DMS79 (cell line): ENCODE data around the gene RREB1.

ENCODE experiments used
- DNase-seq: peaks from one replicate; lab custom pipeline; 2025; lab: John Stamatoyannopoulos, UW

Gene RREB1

GRCh38 chr6:7195339-7196018, 87.7 kb downstream of the RREB1 start:
- no peak for DNase-seq

- DNase-seq: no peak
Observed at GRCh38 chr6:7196019-7196402, 88.2 kb downstream of the RREB1 start.

DNA sequence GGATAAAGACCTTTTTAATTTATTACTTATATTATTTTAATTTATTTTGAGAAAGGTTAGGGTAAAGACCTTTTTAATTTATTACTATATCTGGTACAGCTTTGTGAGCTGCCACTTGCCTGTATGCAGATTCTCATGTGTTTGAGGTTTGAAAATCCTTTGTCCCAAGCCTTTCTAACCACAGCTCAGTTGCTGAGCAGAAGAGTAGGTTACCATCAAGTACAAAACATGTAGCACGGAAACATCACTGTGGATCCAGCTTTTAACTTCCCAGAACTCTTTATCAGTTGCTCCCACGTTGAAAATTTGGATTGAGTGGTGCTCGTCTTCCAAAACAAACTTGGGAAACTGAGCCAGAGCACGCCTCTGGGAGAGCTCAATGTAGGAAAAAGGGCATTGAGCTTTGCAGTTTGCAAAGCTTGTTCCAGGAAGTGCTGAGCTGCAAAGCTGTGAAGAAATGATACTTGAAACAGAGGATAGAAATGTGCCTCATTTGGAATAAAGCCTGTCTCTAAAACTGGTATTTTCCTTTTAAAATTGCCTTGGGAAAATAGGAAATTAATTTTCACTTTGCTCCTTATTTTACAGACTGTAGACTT, 89.0 kb downstream of the RREB1 start:
- DNase-seq: no peak

DNA sequence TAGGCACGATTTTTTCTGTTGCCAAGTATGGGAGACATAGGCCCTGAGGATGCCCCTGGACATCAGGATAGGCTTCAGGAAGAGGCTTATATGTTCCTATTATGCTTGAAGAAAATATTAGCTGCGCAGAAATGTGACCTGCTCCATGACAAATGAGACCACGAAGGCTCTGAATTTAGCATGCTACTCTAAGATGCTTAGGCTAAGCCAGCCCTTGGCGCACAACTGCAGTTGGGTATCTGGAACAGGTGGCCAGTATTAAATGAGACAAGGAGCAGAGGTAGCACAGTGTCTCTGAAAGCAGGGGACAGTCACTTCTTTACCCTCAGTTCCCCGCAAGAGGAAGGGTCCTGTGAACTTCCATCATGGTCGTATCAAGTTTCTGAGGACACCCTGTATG, 90.0 kb downstream of the RREB1 start:
- no peak for DNase-seq

GRCh38 chr6:7198833-7199800, 91.4 kb downstream of the RREB1 start:
- DNase-seq: no peak

GRCh38 chr6:7200598-7201443, 93.1 kb downstream of the RREB1 start:
- DNase-seq: peak; percentile 54

- no peak for DNase-seq
Observed at GRCh38 chr6:7201444-7201731, 93.6 kb downstream of the RREB1 start.

- no peak for DNase-seq
Observed at GRCh38 chr6:7201732-7202541, 94.2 kb downstream of the RREB1 start.

DNA sequence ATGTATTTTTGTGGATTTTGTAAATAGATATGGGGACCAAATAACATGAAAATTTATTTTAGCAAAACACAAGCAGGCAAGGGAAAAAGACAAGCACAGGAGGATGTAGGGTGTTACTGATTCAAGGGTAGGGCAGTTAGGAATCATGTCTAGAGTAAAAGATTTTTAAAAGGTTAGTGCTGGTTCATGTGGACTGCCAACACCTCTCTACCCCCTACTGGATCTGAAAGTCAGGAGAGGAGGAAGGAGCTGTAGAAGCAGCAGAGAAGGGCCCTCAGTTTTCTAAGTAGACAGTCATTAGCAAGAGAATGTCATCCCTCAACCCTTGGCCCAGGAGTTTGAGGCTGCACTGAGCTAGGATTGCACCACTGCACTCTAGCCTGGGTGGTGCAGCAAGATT, 95.2 kb downstream of the RREB1 start:
- DNase-seq: no peak

- DNase-seq: peak; percentile 49
Observed at GRCh38 chr6:7203939-7204338, 96.2 kb downstream of the RREB1 start.

- DNase-seq: no peak
Observed at GRCh38 chr6:7204726-7205125, 97.0 kb downstream of the RREB1 start.

DNA sequence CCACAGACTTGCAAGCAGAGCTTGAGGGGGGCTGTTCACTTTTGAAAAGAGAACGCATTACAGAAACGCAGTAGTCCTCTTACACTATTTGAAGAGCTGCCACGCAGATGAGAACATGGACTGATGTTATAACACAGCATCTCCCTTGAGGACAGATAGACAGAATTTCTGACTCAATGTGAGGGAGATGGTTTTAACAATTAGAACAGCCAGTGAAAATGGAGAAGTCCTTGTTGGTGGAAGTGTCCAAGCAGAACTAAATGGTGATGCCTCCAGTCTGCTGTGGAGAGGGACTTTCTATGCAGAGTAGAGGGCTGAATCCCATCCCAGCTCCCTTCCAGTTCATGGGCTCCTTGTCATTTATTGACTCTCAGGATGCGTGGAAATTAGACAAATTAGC, 100.0 kb downstream of the RREB1 start:
- DNase-seq: no peak

- no peak for DNase-seq
Observed at GRCh38 chr6:7213416-7213815, 105.7 kb downstream of the RREB1 start.

- DNase-seq: no peak
Observed at GRCh38 chr6:7214468-7214867, 106.7 kb downstream of the RREB1 start.

- no peak for DNase-seq
Observed at GRCh38 chr6:7215131-7215530, 107.4 kb downstream of the RREB1 start.

DNA sequence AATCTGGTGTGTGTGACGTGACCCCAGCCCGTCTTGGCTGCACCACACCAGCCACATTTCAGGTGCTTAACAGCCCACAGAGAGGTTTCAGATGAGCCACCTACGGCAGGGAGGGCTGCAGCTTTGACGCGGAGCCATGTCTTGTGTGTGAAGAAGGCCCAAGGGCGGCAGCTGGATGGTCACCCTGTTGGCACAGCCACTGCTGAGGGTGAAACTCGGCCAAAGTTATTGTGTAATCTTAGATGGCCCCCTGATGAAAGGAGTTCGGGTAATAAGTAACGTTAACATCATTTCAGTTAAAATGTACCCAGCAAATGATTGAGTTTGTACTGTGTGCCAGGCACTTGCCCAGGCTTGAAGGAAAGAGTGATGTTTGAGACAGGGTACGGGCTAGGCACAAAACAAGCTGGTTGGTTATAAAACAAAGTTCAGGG, 108.1 kb downstream of the RREB1 start:
- DNase-seq: no peak

DNA sequence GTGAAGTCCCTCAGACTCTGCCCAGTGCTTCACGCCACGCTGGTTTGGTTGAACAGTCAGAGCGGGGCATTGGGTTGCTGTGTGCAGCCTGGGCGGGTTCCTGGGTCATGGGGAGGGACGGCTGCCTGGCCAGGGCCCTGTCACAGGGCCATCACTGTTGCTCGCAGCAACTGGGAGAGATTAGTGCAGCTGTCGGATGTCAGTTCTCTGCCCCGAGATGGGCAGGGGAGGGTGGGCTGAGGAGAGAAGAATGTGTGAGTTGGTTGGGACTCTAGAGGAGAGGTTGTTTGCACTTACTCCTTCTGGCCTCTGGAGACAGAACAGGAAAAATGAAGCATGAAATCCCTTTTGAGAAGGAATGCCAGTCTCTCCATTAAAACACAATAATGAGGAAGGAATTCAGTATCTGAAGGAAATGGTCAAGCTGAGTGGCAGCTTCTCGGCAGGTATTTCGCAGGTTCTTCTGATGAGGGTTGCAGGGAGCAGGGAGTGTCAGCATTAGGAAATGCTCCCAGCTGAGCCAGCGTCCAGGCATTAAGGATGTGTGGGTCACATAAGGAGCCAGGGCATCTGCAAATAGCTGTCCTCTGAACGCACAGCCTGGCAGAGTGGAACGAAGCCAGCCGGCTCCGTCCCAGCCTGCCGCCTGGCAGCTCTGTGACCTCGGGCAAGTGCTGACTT, 109.3 kb downstream of the RREB1 start:
- DNase-seq: no peak

DNA sequence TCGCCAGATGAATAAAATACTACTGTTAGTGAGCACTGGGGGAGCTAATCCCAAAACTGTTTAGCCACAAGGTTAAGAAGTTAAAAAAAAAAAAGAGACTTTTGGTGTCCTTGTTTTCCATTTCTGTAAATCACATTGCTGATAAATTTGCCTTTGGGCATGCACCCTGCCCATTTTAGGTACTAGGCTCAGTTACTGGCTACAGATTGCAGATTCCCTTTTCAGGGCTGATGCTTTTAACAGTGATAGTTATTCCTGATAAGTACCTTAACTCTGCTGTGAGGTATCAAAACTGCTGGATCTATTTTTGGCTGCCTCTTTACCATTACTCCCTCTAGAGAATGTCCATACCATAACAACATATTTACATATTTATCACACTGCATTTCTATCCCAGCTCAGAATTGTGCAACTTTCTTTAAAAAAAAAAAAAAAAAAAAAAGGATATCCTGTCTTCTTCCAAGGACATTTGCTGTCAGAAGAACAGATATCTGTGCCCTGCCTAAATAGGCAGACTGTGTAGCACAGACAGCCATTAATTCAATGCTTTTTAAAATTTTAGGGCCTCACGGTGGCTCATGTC, 110.7 kb downstream of the RREB1 start:
- no peak for DNase-seq

DNA sequence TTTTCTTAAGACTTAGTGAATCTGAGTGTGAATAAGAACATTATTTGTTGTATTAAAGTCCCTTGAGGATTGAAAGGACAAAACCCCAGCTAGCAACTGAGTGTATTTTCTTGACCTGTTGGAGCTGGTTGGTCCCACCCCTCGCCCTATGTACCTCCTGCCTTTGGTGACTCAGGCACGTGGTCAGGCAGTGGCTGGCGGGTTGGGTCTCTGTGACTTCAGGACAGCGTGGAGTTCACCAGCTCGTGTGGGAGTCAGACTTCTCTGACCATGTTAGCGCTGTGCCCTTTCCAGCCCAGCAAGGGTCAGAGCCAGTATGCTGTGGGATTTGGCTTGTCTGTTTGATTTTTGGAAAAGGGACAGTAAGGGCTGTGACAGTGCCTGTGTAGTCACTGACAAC, 111.5 kb downstream of the RREB1 start:
- no peak for DNase-seq

GRCh38 chr6:7222197-7222596, 114.4 kb downstream of the RREB1 start:
- DNase-seq: no peak
